NCI-H345 treated with DMSO at 0.1 percent for 48 hours (cell line): ENCODE measurements around the gene TSEN15.
"Not testable (repeated sequence)": the region's sequence is repeated elsewhere in the genome, so short reads cannot be mapped to it uniquely, and the experiment has no call there.

Experiments
- DNase-seq: peaks from one replicate; lab custom pipeline; 2025; ENCODE audit not compliant: unreplicated experiment; lab: John Stamatoyannopoulos, UW

The TSEN15 gene

GRCh38 chr1:184096005-184096404, 44.5 kb downstream of the TSEN15 start:
- DNase-seq = no peak

GRCh38 chr1:184096580-184096979, 45.0 kb downstream of the TSEN15 start:
- not testable (repeated sequence) for DNase-seq

GRCh38 chr1:184101141-184101540, 49.6 kb downstream of the TSEN15 start:
- DNase-seq = no peak

- DNase-seq = no peak
These were observed 50.0 kb downstream of the TSEN15 start for GRCh38 chr1:184101571-184101970.

GRCh38 chr1:184110272-184111204, 59.0 kb downstream of the TSEN15 start:
- no peak for DNase-seq

DNA sequence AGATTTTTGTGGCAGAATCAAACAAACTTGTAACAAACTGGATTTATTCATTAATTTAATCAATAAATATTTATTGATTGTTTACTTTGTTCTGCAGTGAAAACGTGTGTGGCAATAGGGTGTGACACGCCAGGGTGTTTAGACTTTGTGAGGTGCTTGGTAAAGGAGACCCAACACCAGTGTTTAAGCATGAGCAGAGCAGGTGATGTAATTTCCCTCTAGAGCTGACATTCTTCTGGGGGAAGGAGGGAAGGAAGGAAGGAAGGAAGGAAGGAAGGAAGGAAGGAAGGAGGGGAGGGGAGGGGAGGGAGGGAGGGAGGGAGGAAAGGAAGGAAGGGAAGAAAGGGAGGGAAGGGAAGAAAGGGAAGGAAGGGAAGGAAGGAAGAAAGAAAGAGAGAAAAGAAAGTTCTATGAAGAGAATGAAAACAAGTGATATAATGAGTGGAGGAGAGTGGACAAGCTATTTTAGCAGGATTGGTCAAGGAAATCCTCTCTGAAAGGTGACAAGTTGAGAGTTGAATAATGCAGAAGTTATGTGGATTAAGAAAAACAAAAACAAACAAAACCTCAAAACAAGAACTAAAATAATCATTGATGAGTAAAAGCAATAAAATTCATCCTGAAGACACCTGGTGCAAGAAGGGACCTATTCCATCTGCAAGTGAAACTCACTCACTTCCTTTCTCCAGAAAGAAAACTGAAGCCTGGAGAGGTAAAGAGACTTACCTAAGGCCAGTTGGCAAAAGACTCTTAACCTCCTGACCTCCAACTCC, 60.8 kb downstream of the TSEN15 start:
- DNase-seq = no peak

DNA sequence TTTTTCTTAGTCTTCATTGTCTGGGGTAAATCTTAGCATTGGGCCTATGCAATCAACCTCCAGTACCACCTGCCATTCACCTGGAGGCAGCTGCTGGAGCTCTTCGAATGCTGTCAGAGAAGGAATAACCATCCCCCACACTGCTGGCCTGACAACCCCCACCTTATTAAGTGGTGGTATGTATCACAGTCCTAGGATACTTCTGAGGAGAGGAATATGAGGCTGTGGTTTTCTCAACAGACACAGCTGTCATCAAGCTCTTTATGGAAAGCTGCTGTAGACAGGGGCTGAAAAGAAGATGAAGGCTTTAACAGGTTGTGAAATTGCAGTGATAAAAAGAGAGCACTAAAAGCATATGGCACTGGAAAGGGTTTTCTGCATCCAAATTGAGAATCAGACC, 61.7 kb downstream of the TSEN15 start:
- DNase-seq = no peak

DNA sequence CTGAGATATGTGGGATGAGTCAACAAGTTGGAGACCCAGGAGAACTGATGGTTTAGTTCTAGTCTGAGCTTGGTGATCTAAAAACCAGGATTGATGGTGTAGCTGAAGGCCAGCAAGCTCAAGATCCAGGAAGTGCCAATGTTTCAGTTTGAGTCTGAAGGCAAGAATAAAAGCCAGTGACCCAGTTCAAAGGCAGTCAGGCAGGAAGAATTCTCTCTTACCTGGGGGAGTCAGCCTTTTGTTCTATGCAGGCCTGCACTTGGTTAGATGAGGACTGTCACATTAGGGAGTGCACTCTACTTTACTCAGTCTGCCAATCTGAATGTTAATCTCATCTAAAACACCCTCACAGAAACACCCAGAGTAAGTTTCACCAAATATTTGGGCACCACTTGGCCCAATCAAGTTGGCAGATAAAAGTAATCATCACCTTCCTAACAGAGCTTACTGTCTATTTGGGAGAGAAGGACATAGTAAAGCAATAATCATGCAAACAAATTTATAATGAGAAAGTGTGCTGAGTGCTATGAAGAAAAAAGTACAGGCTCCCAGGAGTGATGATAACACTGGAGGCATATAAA, 63.4 kb downstream of the TSEN15 start:
- no peak for DNase-seq

GRCh38 chr1:184116287-184116686, 64.8 kb downstream of the TSEN15 start:
- no peak for DNase-seq

GRCh38 chr1:184118046-184118445, 66.5 kb downstream of the TSEN15 start:
- DNase-seq = no peak
